GM21786 (cell line): ENCODE results near the gene IZUMO3.
"Not testable (repeated sequence)": the region's sequence is repeated elsewhere in the genome, so short reads cannot be mapped to it uniquely, and the experiment has no call there.

Experiments
- ATAC-seq: cut with Tn5 transposase; IDR thresholded peaks from one replicate; pipeline ENCODE4 v1.9.1; 2021; ENCODE audit not compliant: unreplicated experiment

The IZUMO3 gene

GRCh38 chr9:24545847-24546522 is at the start of gene IZUMO3:
TSS of gene IZUMO3 (minus strand) at chr9:24545897. CDS start at chr9:24545649, 248 bp downstream.
- no peak for ATAC-seq

GRCh38 chr9:24594234-24594850 is 48.6 kb upstream of the IZUMO3 start:
- no peak for ATAC-seq

- no peak for ATAC-seq
These were observed 44.7 kb upstream of the IZUMO3 start for GRCh38 chr9:24590432-24590831.

GRCh38 chr9:24587883-24588282 is 42.2 kb upstream of the IZUMO3 start:
- ATAC-seq, result no peak

- ATAC-seq, result no peak
These were observed 36.7 kb upstream of the IZUMO3 start for GRCh38 chr9:24582146-24583126.

- not testable (repeated sequence) for ATAC-seq
These were observed 34.3 kb upstream of the IZUMO3 start for GRCh38 chr9:24580005-24580404.

GRCh38 chr9:24572406-24572805 is 26.7 kb upstream of the IZUMO3 start:
- ATAC-seq, result no peak

GRCh38 chr9:24561957-24562356 is 16.3 kb upstream of the IZUMO3 start:
- ATAC-seq, result no peak

- no peak for ATAC-seq
These were observed 7.5 kb upstream of the IZUMO3 start for GRCh38 chr9:24553183-24553552.

GRCh38 chr9:24552526-24553182 is 7.0 kb upstream of the IZUMO3 start:
- ATAC-seq, result no peak

- no peak for ATAC-seq
These were observed 412 bp downstream of the IZUMO3 start for GRCh38 chr9:24545285-24545684.

- no peak for ATAC-seq
These were observed 27.2 kb downstream of the IZUMO3 start for GRCh38 chr9:24518545-24518944.

- ATAC-seq, result no peak
These were observed 29.2 kb downstream of the IZUMO3 start for GRCh38 chr9:24516463-24516862.

GRCh38 chr9:24509850-24510249 is 35.8 kb downstream of the IZUMO3 start:
- ATAC-seq, result no peak

- ATAC-seq, result no peak
These were observed 41.2 kb downstream of the IZUMO3 start for GRCh38 chr9:24504521-24504920.

- no peak for ATAC-seq
These were observed 43.3 kb downstream of the IZUMO3 start for GRCh38 chr9:24502206-24502937.

- ATAC-seq, result no peak
These were observed 44.9 kb downstream of the IZUMO3 start for GRCh38 chr9:24500761-24501160.

GRCh38 chr9:24498632-24499031 is 47.1 kb downstream of the IZUMO3 start:
- ATAC-seq, result no peak

- no peak for ATAC-seq
These were observed 48.0 kb downstream of the IZUMO3 start for GRCh38 chr9:24497671-24498070.
